Measurements from ENCODE around the gene SYPL1. TPM values are rescaled to one million over a fixed set of nuclear protein-coding genes. Genes with fewer than 3 reads are reported as not detected.

Gene SYPL1
- total and polyA plus RNA-seq, 10 donors: 49.9 to 113 (median 86.4) TPM

GRCh38 chr7:106120500-106120899, 8.4 kb upstream of the SYPL1 start:
- DNase-seq: no peak
- WGBS, 5 donors: 78 to 88% (median 83%) methylated on average over 2 of the region's 2 CpGs
- Histone ChIP-seq H3K4me1 (peaks cover 0 to 27% (median 18%) of the 10 kb centered on the region in 6 donors), H3K9me3 (no peaks in the 10 kb centered on the region), H3K36me3 (no peaks in the 10 kb centered on the region), H3K4me3 (no peak overlapping the region), H3K27ac (no peak overlapping the region), H3K27me3 (replicated peaks in 1 of 7) (no peaks in the 10 kb centered on the region)
- no peak for TF ChIP-seq CTCF (IDR thresholded peaks at IDR 0.05 in 8 of 11, conservative IDR thresholded peaks at IDR 0.05 in 3 of 11)
- no peak for TF ChIP-seq POLR2A (IDR thresholded peaks at IDR 0.05)
- intact Hi-C loops (cut with DNase I; ENCODE audit: low total_unique reads): no loop called here

- H3K4me1 ChIP-seq: peaks cover 0 to 34% (median 24%) of the 10 kb centered on the region in 6 donors
- H3K36me3 ChIP-seq: no peaks in the 10 kb centered on the region
- no peak overlapping the region for H3K4me3 ChIP-seq
- TF ChIP-seq POLR2A (IDR thresholded peaks at IDR 0.05) (no peak), CTCF (IDR thresholded peaks at IDR 0.05 in 8 of 11, conservative IDR thresholded peaks at IDR 0.05 in 3 of 11) (no peak), POLR2AphosphoS5 (IDR thresholded peaks at IDR 0.05) (no peak)
- intact Hi-C loops (cut with DNase I; ENCODE audit: low total_unique reads): no loop called here
- WGBS, 5 donors: 91 to 98% (median 92%) methylated on average over 3 of the region's 3 CpGs
- no peaks in the 10 kb centered on the region for H3K9me3 ChIP-seq
- H3K27me3 ChIP-seq (replicated peaks in 1 of 7): no peaks in the 10 kb centered on the region
- no peak for DNase-seq
- H3K27ac ChIP-seq: no peak overlapping the region
Measured at GRCh38 chr7:106119719-106120118, 7.6 kb upstream of the SYPL1 start.

GRCh38 chr7:106117786-106118544, 5.9 kb upstream of the SYPL1 start:
- no peaks in the 10 kb centered on the region for H3K36me3 ChIP-seq
- H3K4me3 ChIP-seq: no peak overlapping the region
- no peaks in the 10 kb centered on the region for H3K9me3 ChIP-seq
- intact Hi-C loops (cut with DNase I; ENCODE audit: low total_unique reads): no loop called here
- no peak overlapping the region for H3K27ac ChIP-seq
- no peak for DNase-seq
- TF ChIP-seq POLR2AphosphoS5 (IDR thresholded peaks at IDR 0.05) (no peak), POLR2A (IDR thresholded peaks at IDR 0.05) (no peak), CTCF (IDR thresholded peaks at IDR 0.05 in 8 of 11, conservative IDR thresholded peaks at IDR 0.05 in 3 of 11) (no peak)
- no peaks in the 10 kb centered on the region for H3K27me3 ChIP-seq (replicated peaks in 1 of 7)
- H3K4me1 ChIP-seq: peaks cover 4 to 51% (median 35%) of the 10 kb centered on the region in 6 donors
- 92 to 95% (median 92%) methylated on average over 9 of the region's 9 CpGs for WGBS, 5 donors

- no peaks in the 10 kb centered on the region for H3K9me3 ChIP-seq
- peak overlapping the region in 6 of 8 donors; percentile 29 to 80 (median 61) for H3K27ac ChIP-seq
- peaks cover 7 to 55% (median 43%) of the 10 kb centered on the region in 6 donors for H3K4me1 ChIP-seq
- intact Hi-C loops (cut with DNase I; ENCODE audit: low total_unique reads): no loop called here
- DNase-seq: no peak
- TF ChIP-seq POLR2A (IDR thresholded peaks at IDR 0.05) (no peak), POLR2AphosphoS5 (IDR thresholded peaks at IDR 0.05) (no peak), CTCF (IDR thresholded peaks at IDR 0.05 in 8 of 11, conservative IDR thresholded peaks at IDR 0.05 in 3 of 11) (no peak)
- 57 to 70% (median 66%) methylated on average over 6 of the region's 6 CpGs for WGBS, 5 donors
- no peaks in the 10 kb centered on the region for H3K36me3 ChIP-seq
- no peak overlapping the region for H3K4me3 ChIP-seq
- H3K27me3 ChIP-seq (replicated peaks in 1 of 7): no peaks in the 10 kb centered on the region
Measured at GRCh38 chr7:106116161-106116704, 4.1 kb upstream of the SYPL1 start.

All from spleen (tissue), 11 donors.